Esophagus squamous epithelium (tissue), 4 donors: ENCODE data around the gene ANGPTL8.

Experiments
- POLR2A ChIP-seq, 4 donors: fragments of 450-650 bp; IDR thresholded peaks; one replicate each; pipeline ENCODE4 v1.6.1; 2017; ENCODE audit warnings: antibody characterized with exemption in 4 of 4, mild to moderate bottlenecking in 4 of 4, moderate library complexity in 3 of 4
- TF ChIP-seq, protein P1 (sequence below), 6 experiments: fragments of 450-650 bp in 4 of 6; fragments of 200-600 bp in 2 of 6; sonication (generic) in 2 of 6; IDR thresholded peaks; one replicate each; pipeline ENCODE4 v1.5.1; 2016 to 2019; ENCODE audit warnings: antibody characterized with exemption in 6 of 6, mild to moderate bottlenecking in 4 of 6, moderate library complexity in 4 of 6

GRCh38 chr19:11288349-11288748 lies 48.9 kb downstream of the ANGPTL8 start:
- no peak for TF ChIP-seq POLR2A (IDR thresholded peaks at IDR 0.05)
- TF ChIP-seq, protein P1, sequence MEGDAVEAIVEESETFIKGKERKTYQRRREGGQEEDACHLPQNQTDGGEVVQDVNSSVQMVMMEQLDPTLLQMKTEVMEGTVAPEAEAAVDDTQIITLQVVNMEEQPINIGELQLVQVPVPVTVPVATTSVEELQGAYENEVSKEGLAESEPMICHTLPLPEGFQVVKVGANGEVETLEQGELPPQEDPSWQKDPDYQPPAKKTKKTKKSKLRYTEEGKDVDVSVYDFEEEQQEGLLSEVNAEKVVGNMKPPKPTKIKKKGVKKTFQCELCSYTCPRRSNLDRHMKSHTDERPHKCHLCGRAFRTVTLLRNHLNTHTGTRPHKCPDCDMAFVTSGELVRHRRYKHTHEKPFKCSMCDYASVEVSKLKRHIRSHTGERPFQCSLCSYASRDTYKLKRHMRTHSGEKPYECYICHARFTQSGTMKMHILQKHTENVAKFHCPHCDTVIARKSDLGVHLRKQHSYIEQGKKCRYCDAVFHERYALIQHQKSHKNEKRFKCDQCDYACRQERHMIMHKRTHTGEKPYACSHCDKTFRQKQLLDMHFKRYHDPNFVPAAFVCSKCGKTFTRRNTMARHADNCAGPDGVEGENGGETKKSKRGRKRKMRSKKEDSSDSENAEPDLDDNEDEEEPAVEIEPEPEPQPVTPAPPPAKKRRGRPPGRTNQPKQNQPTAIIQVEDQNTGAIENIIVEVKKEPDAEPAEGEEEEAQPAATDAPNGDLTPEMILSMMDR (IDR thresholded peaks at IDR 0.05) = peak in 4 of 6 experiments; percentile 36 to 62 (median 47)
